Measurements from ENCODE around the gene CPA5.
A peak's percentile ranks its signal among the peaks of the same experiment; 100 is the strongest.

CPA5 gene

GRCh38 chr7:130302649-130303048, 42.0 kb upstream of the CPA5 start:
- no peak for DNase-seq (ENCODE audit: low read depth)
- no peak for TF ChIP-seq CTCF (IDR thresholded peaks at IDR 0.05; ENCODE audit: low read depth, low read length, missing control alignments)
- no peak overlapping the region for H3K4me3 ChIP-seq (ENCODE audit: low read depth, low read length)

- no peak for DNase-seq (ENCODE audit: low read depth)
- TF ChIP-seq CTCF (IDR thresholded peaks at IDR 0.05; ENCODE audit: low read depth, low read length, missing control alignments) = no peak
- no peak overlapping the region for H3K4me3 ChIP-seq (ENCODE audit: low read depth, low read length)
These were observed 41.5 kb upstream of the CPA5 start for GRCh38 chr7:130303127-130303526.

DNA sequence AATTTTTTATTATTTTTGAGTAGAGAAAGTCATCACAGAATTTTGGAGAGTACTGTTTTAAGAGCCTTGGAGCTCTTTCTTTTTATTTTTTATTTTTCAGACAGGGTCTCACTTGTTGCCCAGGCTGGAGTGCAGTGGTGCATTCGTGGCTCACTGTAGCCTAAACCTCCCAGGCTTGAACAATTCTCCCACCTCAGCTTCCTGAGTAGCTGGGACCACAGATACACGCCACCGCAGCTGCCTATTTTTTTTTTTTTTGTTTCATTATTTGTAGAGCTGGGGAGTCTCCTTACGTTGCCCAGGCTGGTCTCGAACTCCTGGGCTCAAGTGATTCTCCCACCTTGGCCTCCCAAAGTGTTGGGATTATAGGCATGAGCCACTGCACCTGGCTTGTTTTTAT, 41.1 kb upstream of the CPA5 start:
- H3K4me3 ChIP-seq (ENCODE audit: low read depth, low read length) = no peak overlapping the region
- DNase-seq (ENCODE audit: low read depth) = no peak
- no peak for TF ChIP-seq CTCF (IDR thresholded peaks at IDR 0.05; ENCODE audit: low read depth, low read length, missing control alignments)

- DNase-seq (ENCODE audit: low read depth) = no peak
- no peak for TF ChIP-seq CTCF (IDR thresholded peaks at IDR 0.05; ENCODE audit: low read depth, low read length, missing control alignments)
- no peak overlapping the region for H3K4me3 ChIP-seq (ENCODE audit: low read depth, low read length)
These were observed 40.6 kb upstream of the CPA5 start for GRCh38 chr7:130303982-130304381.

GRCh38 chr7:130304878-130305277, 39.7 kb upstream of the CPA5 start:
- DNase-seq (ENCODE audit: low read depth) = no peak
- TF ChIP-seq CTCF (IDR thresholded peaks at IDR 0.05; ENCODE audit: low read depth, low read length, missing control alignments) = no peak
- no peak overlapping the region for H3K4me3 ChIP-seq (ENCODE audit: low read depth, low read length)

DNA sequence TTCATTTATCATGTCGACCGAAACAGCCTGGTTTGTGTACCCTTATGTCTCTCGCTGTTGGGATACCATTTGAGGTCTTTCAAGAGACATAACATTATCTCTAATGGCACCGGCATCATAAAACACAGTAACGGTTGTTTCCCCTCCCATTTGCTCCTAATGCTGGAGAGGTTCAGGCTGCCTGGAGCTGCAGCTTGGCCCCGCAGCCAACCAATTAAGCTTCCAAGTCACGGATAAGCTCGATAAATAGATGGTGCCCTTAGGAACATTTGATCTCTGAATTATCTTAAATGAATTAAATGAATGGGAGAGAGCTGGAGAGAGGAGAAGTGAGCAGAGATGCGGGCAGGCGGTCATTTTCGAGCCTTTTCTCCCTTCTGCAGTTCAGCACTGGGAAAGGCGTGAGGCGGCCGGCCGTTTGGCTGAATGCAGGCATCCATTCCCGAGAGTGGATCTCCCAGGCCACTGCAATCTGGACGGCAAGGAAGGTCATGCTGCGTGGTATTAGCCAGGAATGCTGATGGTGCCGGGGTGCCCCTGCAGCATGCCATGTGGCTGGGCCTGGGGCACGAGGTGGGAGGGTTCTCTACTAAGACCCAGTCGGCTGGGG, 39.1 kb upstream of the CPA5 start:
- no peak for DNase-seq (ENCODE audit: low read depth)
- no peak overlapping the region for H3K4me3 ChIP-seq (ENCODE audit: low read depth, low read length)
- TF ChIP-seq CTCF (IDR thresholded peaks at IDR 0.05; ENCODE audit: low read depth, low read length, missing control alignments) = no peak

DNA sequence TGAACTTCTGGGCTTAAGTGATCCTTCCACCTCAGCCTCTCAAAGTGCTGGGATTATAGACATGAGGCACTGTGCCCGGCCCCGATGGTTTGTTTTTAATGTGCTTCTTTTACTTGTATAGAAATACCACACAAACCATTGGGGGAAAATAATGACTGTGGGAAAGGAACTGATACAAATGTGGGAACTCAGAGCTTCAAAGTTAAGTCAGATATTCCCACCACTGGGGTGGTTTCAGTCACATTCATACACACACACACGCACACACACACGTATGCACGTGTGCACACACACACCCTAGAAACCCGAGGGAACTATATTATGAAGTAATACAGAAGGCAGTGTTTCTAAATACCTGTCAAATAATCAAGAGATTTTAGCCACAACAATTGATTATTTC, 34.6 kb upstream of the CPA5 start:
- peak; percentile 49 for DNase-seq (ENCODE audit: low read depth)
- no peak for TF ChIP-seq CTCF (IDR thresholded peaks at IDR 0.05; ENCODE audit: low read depth, low read length, missing control alignments)

More for the DNA sequence above, 34.6 kb upstream of the CPA5 start:
- H3K4me3 ChIP-seq (ENCODE audit: low read depth, low read length) = no peak overlapping the region

All from GM12864 (cell line).